Adrenal gland (tissue), 12 donors: Measurements from ENCODE around the gene COQ9. TPM values are rescaled to one million over a fixed set of nuclear protein-coding genes. Genes with fewer than 3 reads are reported as not detected.

Source experiments
- DNase-seq, 7 donors: peaks; one replicate each; pipeline ENCODE4 v3.0.0-alpha.2; 2019 to 2020
- H3K27ac ChIP-seq, 5 donors: fragments of 200-600 bp; sonication (generic) in 4 of 5; 1 replicate in 3 of 5; 2 replicates in 2 of 5; pipeline versions ENCODE4 v1.5.1 to v1.8.0; 2016 to 2020; ENCODE audit warnings: mild to moderate bottlenecking in 1 of 5
- H3K27me3 ChIP-seq: fragments of 200-600 bp; 2 replicates; pipeline ENCODE4 v1.8.0; 2021
- H3K36me3 ChIP-seq, 2 donors: fragments of 200-600 bp; replicated peaks in 1 of 2; 1 replicate in 1 of 2; 2 replicates in 1 of 2; pipeline versions ENCODE4 v1.5.1 to v1.8.0; 2018 to 2022
- H3K4me1 ChIP-seq, 2 donors: fragments of 200-600 bp; replicated peaks in 1 of 2; 1 replicate in 1 of 2; 2 replicates in 1 of 2; pipeline versions ENCODE4 v1.5.1 to v1.8.0; 2018 to 2021
- H3K4me3 ChIP-seq, 4 donors: fragments of 200-600 bp; sonication (generic) in 3 of 4; one replicate each; pipeline ENCODE4 v1.5.1; 2016 to 2018
- H3K9me3 ChIP-seq, 3 donors: fragments of 200-600 bp; sonication (generic) in 1 of 3; replicated peaks in 1 of 3; 1 replicate in 2 of 3; 2 replicates in 1 of 3; pipeline versions ENCODE4 v1.5.1 to v1.8.0; 2016 to 2021
- POLR2A ChIP-seq, 2 donors: fragments of 450-650 bp; IDR thresholded peaks; one replicate each; pipeline ENCODE4 v1.6.1; 2017; ENCODE audit warnings: antibody characterized with exemption in 2 of 2, mild to moderate bottlenecking in 2 of 2, moderate library complexity in 1 of 2
- WGBS, 4 donors: extraction: QIAGEN DNeasy Blood & Tissue Kit in 2 of 4; methylation state at CpG; one replicate each; pipeline versions ENCODE4 v1.1.5 to v1.1.7; 2013 to 2017; 5-methylcytosine and 5-hydroxymethylcytosine counted together
- intact Hi-C, 2 donors: fragments of 100-400 bp; cut with DNase I; formaldehyde crosslinking; loops; one replicate each; pipeline versions ENCODE4 v1.14.1 to v1.15.0; 2022 to 2023
- polyA plus RNA-seq, 3 donors: library from polyadenylated mRNA; stranded (reverse); fragments of 200-250 nt in 2 of 3; fragments of 350-450 nt in 1 of 3; fragmentation: Illumina TruSeq in 1 of 3; extraction: RNeasy Lipid Tissue Mini Kit (QIAGEN cat#74804) in 1 of 3; gene quantifications; one replicate each; pipeline ENCODE4 v1.2.3, GENCODE V29; 2013 to 2014
- total RNA-seq, 9 donors: library from RNA; depleted of rRNA in 4 of 9; stranded (reverse); fragments of >200 nt in 4 of 9; fragments of 120-200 nt in 1 of 9; fragmentation: NEBNext Ultra II Directional in 1 of 9; extraction: Animal tissue kit (Norgen Biotek cat#: 25700) in 1 of 9; gene quantifications; one replicate each; pipeline versions ENCODE4 v1.1.0 to v1.2.4, GENCODE V29; 2013 to 2023
- TF ChIP-seq, protein P1 (sequence below), 6 experiments: fragments of 450-650 bp in 4 of 6; fragments of 200-600 bp in 2 of 6; sonication (generic) in 1 of 6; IDR thresholded peaks; 1 replicate in 5 of 6; 2 replicates in 1 of 6; pipeline versions ENCODE4 v1.5.1 to v1.8.0; 2016 to 2021; ENCODE audit warnings: antibody characterized with exemption in 6 of 6, mild to moderate bottlenecking in 2 of 6, moderate library complexity in 1 of 6
- donor health status: healthy with polysubstance abuse.
- donor health status: Bipolar disorder and iron deficiency.
- donor health status: DM: yes; HTN: yes; CAD: no.
- donor health status: DM: no; HTN: no; CAD: no.
- donor health status: DM: no; HTN: no; CAD: no.
- donor health status: DM: yes; HTN: yes; CAD: no.

Gene COQ9
- total and polyA plus RNA-seq, 12 donors = 60.9 to 277 (median 88.6) TPM

DNA sequence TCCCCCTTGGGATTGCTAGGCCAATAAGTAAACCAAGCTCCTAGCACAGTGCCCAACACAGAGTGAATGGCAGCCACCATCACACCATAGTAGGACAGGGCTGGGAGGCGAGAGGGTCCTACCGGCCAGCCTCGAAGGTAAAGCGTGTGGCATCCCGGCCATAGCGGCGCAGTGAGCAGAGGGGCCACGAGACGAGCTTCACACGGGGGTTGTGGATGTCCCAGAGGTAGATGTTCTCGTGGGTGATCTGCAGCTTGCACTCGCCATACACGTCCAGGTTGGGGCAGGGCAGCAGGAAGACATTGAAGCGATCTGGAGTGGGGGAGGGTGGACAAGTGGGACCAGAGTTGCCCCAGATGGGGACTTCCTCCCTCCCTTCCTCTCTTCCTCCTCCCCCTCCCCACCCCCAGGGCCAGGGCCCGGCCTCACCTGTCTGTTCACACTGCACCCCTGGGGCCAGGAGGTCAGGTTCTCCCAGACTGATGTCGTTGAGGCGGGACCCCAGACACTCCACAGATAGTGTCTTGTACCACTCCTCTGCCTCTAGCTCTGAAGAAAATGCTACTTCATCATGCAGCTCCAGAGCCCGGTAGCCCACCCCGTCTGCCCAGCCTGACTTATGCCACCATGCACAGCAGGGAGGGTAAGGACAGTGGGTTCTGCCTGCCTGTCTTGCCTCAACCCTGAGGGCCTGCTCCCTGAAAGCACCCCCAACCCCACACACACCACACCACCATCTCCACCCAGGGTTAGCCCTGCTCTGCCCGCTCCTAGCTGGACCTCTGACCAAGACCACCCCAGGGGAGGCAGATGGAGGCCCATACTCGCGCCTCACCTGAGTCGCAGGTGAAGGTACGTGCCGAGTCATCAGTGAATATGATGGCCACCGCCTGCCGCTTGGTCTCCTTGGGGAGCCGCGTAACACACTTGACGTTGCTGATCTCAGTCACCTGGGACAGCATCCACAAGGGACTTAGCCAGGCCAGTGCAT lies 27.7 kb downstream of the COQ9 start:
- Histone ChIP-seq H3K4me1 (peaks cover 14 to 33% of the 10 kb centered on the region in 2 donors), H3K27me3 (no peaks in the 10 kb centered on the region), H3K36me3 (peaks cover 0 to 47% of the 10 kb centered on the region in 2 donors), H3K4me3 (no peak overlapping the region), H3K27ac (no peak overlapping the region), H3K9me3 (no peaks in the 10 kb centered on the region)
- no peak for DNase-seq
- TF ChIP-seq, protein P1, sequence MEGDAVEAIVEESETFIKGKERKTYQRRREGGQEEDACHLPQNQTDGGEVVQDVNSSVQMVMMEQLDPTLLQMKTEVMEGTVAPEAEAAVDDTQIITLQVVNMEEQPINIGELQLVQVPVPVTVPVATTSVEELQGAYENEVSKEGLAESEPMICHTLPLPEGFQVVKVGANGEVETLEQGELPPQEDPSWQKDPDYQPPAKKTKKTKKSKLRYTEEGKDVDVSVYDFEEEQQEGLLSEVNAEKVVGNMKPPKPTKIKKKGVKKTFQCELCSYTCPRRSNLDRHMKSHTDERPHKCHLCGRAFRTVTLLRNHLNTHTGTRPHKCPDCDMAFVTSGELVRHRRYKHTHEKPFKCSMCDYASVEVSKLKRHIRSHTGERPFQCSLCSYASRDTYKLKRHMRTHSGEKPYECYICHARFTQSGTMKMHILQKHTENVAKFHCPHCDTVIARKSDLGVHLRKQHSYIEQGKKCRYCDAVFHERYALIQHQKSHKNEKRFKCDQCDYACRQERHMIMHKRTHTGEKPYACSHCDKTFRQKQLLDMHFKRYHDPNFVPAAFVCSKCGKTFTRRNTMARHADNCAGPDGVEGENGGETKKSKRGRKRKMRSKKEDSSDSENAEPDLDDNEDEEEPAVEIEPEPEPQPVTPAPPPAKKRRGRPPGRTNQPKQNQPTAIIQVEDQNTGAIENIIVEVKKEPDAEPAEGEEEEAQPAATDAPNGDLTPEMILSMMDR (IDR thresholded peaks at IDR 0.05) = no peak
- TF ChIP-seq POLR2A (IDR thresholded peaks at IDR 0.05) = no peak
- intact Hi-C loops = loop anchor here in 1 of 2 donors (5.0 kb wide), 1 partner anchor 42 kb away; no protein-coding TSS in a partner anchor
- 82 to 84% (median 83%) methylated on average over 24 to 30 of the region's 30 CpGs for WGBS, 4 donors

DNA sequence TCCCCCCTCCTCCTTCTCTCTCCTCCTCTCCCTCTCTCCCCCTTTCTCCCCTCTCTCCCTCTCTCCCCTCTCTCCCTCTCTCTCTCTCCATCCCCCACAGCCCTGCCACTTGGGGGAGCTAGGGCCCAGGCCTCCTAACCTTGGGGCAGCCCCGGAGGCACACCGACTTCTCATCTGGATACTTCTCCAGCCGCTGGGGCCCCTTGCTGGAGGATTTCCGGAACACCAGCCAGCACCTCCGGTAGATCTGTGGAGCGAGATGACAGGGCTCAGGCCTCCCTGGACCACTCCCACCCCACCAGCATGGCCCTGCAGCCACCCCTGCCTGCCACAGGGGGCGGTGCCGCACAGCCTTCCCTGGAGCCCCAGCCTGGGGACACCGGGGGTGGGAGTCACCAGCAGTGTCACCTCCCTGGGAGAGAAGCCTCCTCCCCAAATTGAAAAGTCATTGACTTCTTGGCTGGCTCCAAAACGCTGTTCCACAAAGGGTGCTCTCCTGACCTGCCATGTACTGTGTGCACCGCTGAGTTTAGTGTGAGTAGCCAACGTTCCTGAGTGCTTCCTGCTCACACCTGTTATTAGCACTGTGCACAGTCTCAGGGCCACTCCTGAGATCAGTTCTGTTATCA lies 28.5 kb downstream of the COQ9 start:
- Histone ChIP-seq H3K27ac (peak overlapping the region in 1 of 5 donors; percentile 20), H3K36me3 (peaks cover 0 to 39% of the 10 kb centered on the region in 2 donors), H3K4me3 (no peak overlapping the region), H3K9me3 (no peaks in the 10 kb centered on the region), H3K27me3 (no peaks in the 10 kb centered on the region), H3K4me1 (peaks cover 6 to 33% of the 10 kb centered on the region in 2 donors)
- WGBS, 4 donors = 27 to 45% (median 38%) methylated on average over 6 to 12 of the region's 12 CpGs
- peak in 4 of 7 donors; percentile 30 to 74 (median 50) for DNase-seq
- TF ChIP-seq, protein P1 (IDR thresholded peaks at IDR 0.05) = peak in 5 of 6 experiments; percentile 16 to 54 (median 34)
- TF ChIP-seq POLR2A (IDR thresholded peaks at IDR 0.05) = no peak
- intact Hi-C loops = loop anchor here in 1 of 2 donors (5.0 kb wide), 1 partner anchor 41 kb away; no protein-coding TSS in a partner anchor

DNA sequence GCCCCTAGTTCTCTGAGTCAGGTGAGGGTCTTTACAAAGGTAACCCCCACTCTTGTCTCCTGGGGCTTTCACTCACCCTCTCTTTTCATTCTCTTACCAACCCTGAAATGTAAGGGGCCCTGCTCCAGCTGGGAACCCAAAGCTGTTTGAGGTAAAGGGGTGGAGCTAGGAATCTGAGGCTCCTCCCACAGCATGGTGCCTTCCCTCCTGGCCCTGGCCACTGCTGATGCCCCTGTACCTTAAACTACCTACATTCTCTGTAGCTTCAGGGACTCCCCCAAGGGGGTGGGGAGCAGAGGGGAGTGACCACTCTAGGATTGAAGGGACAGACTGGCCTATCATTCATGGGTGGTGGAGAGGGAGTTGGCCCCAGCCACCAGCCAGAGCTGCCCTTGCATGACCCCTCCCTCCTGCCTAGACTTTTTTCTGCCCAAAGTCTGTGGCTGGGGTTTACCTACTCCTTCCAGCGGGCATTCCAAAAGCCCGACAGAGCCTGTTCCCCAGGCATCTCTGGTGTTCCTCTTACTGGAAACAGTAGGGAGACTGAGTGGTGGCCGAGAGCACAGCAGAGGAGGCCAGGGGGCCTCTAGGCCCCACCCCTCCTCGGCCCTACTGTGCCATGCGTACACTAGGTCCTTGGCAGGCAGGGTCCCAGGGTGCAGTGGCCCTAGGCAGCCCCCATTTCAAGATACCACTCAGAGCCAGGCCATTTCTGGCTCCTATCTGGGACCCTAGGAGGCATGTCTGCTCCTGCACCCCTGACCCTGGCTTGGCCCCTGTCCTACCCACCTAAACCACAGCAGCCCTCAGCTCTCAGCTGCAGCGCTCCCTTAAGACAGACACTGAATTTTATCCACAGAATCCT lies 29.5 kb downstream of the COQ9 start:
- H3K4me3 ChIP-seq = no peak overlapping the region
- H3K27me3 ChIP-seq = no peaks in the 10 kb centered on the region
- H3K27ac ChIP-seq = no peak overlapping the region
- H3K4me1 ChIP-seq = peaks cover 0 to 29% of the 10 kb centered on the region in 2 donors
- TF ChIP-seq POLR2A (IDR thresholded peaks at IDR 0.05) = no peak
- TF ChIP-seq, protein P1 (IDR thresholded peaks at IDR 0.05) = no peak
- 82 to 91% (median 89%) methylated on average over 5 to 6 of the region's 6 CpGs for WGBS, 4 donors
- H3K9me3 ChIP-seq = no peaks in the 10 kb centered on the region
- peaks cover 0 to 29% of the 10 kb centered on the region in 2 donors for H3K36me3 ChIP-seq
- DNase-seq = peak in 1 of 7 donors; percentile 48
- intact Hi-C loops = loop anchor here in 1 of 2 donors (5.0 kb wide), 1 partner anchor 41 kb away; no protein-coding TSS in a partner anchor
